Stimulated activated effector memory CD8-positive, alpha-beta T cell treated with anti-CD3 and anti-CD28 coated beads, Interleukin-12 subunit alpha, Interleukin-12 subunit beta, amount 100 ng/mL, for 72 hours (primary cell): ENCODE data around the gene ARHGDIG.
A peak's percentile ranks its signal among the peaks of the same experiment; 100 is the strongest.

Experiments
- ATAC-seq: fragments of 150-1000 bp; cut with Tn5 transposase; 2 replicates; pipeline ENCODE4 v1.10.0; 2021
- DNase-seq, 2 donors: peaks; one replicate each; pipeline ENCODE4 v3.0.0; 2021 to 2022; ENCODE audit warnings: low spot score in 2 of 2
- H3K27ac Mint-ChIP-seq: one replicate; pipeline ENCODE4 v1.8.0; 2022; ENCODE audit warnings: mild to moderate bottlenecking, mixed read lengths
- H3K36me3 Mint-ChIP-seq: one replicate; pipeline ENCODE4 v1.8.0; 2022; ENCODE audit warnings: mild to moderate bottlenecking, mixed read lengths
- H3K4me1 Mint-ChIP-seq: one replicate; pipeline ENCODE4 v1.8.0; 2022; ENCODE audit warnings: mixed read lengths
- H3K4me3 Mint-ChIP-seq: one replicate; pipeline ENCODE4 v1.8.0; 2022; ENCODE audit warnings: mild to moderate bottlenecking, mixed read lengths
- H3K9me3 Mint-ChIP-seq: one replicate; pipeline ENCODE4 v1.8.0; 2022; ENCODE audit warnings: mixed read lengths

The ARHGDIG gene

DNA sequence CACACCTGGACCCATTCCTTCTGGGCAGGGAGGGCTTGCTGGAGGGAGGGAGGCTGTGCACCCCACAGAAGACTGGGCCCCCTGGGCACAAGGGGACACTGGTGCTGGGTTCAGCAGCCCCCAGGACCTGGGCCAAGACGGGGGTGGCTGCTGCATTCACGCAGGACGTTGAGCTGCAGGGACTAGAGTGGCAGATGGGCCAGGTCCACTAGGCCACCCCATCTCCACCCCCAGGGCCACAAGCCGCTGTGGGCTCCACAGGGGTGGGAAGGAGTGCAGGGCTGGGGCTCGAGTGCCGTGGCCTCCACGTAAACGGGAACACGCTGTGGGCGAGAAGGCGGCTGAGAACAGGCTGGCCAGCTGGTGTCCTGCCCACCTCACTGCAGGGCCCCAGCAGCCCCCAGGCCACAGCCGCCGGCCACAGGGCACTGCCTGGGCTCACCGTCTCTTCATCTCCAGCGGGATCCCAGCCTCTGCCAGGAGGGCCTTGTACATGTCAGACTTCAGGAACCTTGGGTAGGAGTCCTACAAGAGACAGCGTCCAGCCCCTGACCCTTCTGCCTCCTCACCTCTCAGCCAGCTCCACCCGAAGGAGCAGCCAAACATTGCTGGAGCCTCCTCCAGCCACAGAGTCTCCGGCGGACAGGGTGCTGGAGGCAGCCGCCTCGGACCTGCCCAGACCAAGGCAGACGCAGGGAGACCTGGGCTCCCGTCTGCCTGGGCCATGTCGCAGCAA, 11.2 kb upstream of the ARHGDIG start:
- DNase-seq, result no peak
- H3K4me3 Mint-ChIP-seq, result no peak overlapping the region
- no peak for ATAC-seq
- no peaks in the 10 kb centered on the region for H3K36me3 Mint-ChIP-seq
- no peaks in the 10 kb centered on the region for H3K9me3 Mint-ChIP-seq
- H3K4me1 Mint-ChIP-seq, result peaks cover 12% of the 10 kb centered on the region
- H3K27ac Mint-ChIP-seq, result no peak overlapping the region

DNA sequence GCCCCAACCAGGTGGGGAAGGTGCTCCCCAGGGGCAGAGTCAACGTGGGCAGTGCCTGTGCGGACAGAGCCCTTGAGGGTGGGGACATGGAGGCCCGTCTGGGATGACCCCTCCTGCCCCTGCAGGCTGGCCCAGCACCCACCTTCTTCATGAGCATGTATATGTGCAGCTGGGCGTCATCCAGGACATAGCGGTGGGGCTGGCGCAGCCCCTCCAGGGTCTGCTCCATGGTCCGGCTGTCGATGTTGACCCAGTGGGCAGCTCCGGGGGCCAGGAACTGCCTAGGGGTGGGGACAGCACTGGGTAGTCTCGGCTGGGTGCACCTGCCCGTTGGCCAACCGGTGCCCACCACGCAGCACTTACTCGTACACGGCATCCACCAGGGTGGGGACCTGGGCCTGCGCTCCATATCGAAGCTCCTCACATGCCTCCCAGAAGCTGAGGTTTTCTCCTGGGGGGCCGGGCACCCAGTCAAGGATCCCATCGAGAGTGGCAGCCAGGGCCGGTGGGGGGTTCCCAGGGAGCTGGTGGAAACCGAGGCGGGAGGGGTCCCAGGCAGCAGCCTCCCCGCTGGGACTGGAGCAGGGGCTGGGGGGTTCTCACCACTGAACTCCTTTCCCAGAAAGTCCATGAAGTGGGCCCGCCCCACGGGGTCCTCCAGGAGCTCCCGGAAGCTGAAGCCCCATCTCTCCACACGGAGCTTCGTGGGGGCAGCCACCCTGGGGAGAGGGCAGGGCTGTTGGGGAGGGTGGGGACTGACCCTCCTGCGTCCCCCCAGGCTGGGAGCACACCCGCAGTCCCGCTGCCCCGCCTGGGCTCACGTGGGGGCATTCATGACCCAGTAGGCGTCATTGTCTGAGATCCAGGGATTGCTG, 9.8 kb upstream of the ARHGDIG start:
- peaks cover 11% of the 10 kb centered on the region for H3K4me1 Mint-ChIP-seq
- H3K36me3 Mint-ChIP-seq, result no peaks in the 10 kb centered on the region
- no peak overlapping the region for H3K27ac Mint-ChIP-seq
- H3K4me3 Mint-ChIP-seq, result no peak overlapping the region
- ATAC-seq, result no peak
- no peak for DNase-seq
- H3K9me3 Mint-ChIP-seq, result no peaks in the 10 kb centered on the region

DNA sequence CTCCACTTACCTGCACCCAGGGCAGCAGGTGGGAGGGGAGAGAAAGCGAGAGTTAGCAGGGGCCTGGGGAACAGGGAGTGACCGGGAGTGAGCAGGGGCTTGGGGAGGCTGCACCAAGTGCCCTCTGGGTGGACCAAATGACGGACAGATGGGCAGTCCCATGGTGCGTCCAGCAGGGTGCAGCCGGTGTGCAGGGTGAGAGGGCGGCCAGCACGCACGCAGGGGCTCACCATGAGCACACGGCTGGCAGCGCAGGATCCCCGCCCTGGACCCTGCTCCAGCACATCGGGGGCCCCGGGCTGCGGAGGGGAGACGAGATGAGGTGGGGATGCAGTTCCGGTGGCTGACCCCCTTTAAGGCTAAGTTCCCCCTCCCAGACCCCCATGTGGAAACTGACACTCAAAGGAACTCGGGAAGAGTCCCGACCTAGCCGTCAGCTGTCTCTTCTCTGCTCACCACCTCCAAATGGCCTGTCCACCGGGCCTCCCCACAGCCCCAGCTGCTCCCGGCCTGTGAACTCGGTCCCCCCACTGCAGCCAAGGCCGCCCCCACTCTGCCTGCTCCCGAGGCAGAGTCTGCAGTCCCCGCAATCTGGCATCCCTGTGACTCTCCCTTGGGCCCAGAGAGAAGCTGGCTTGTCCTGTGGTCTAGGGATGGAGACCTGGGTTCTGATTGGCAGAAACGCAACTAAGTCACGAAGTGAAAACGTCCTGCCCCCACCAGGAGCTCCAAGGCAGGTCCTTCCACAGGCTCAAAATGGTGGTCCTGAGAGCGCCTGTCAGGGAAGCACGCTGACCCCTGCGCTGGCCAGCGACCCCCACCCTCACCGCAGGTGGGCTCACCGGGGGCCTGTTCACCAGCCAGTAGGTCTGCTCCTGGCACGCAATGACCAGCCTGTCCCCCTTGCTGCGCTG, 7.5 kb upstream of the ARHGDIG start:
- no peak overlapping the region for H3K4me3 Mint-ChIP-seq
- H3K36me3 Mint-ChIP-seq, result no peaks in the 10 kb centered on the region
- DNase-seq (no peak), ATAC-seq (no peak)
- H3K9me3 Mint-ChIP-seq, result no peaks in the 10 kb centered on the region
- no peak overlapping the region for H3K27ac Mint-ChIP-seq
- H3K4me1 Mint-ChIP-seq, result peaks cover 5% of the 10 kb centered on the region

DNA sequence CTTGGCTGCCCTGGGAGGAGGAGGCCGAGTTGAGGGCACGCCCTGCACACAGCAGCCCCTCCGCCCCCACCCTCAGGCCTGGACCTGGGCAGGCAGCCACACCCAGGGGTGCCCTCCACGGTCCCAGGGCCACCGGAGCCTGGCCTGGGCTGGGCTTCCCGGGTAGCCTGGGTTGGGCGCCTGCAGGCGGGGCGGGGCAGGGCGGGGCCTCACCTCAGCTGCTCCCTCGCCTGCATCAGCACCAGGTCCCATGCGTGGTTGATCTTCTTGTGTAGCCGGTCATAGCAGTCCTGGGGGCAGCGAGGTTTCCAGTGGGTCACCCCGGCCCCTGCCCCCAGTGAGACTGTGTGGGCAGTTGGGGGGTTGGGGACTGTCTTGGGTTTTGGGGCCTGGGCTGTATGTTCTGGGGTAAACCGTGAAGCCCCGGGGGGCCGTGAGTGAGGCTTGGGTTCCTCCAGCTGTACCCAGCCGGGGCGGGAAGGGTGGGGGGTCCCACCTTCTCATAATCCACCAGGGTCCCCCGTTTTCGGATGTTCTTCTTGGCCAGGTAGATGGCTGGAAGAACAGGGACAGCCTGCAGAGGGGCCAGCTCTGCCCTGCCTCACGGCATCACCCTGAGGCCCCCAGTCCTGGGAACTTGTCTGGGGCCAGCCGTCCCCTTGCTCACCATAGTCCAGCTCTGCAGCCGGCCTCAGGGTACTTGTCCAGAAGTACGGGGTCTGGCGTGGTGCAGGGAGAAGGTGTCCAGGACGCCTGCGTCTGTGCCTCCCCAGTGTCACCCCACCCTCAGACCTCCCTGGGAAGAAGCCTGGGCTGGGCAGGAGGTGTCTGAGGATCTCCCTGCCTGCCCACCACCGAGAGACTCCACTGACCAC, 6.6 kb upstream of the ARHGDIG start:
- Mint-ChIP-seq H3K9me3 (no peaks in the 10 kb centered on the region), H3K4me3 (no peak overlapping the region), H3K36me3 (no peaks in the 10 kb centered on the region), H3K4me1 (peaks cover 3% of the 10 kb centered on the region), H3K27ac (no peak overlapping the region)
- ATAC-seq (no peak), DNase-seq (no peak)

DNA sequence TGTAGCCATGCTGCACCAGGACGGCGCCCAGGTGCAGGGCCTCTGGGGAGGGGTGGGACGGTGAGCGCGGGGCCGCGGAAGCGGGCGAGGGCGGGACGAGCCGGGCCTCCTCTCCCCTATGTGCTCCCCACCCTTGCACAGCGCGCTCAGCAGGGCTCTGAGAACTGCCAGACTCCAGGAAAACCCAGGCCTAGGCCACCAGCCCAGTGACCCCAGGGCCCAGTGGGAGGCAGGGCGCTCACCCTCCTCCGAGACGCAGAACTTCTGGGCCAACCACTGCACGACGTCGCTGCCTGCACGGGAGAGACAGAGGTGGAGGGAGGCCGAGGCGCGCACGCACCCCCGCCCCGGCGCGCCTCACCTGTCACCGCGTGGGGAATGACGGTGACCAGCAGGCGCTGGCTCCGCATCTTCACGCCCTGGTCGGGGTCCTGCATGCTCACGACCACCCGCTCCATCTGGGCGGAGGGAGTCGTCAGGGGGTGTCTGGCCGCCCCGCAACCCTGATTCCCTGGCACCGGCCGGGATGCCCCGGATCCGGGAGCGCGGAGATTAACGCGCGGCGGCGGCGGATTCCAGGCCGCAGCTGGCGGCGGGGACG, 5.2 kb upstream of the ARHGDIG start:
- H3K9me3 Mint-ChIP-seq, result no peaks in the 10 kb centered on the region
- ATAC-seq (peak; percentile 31), DNase-seq (no peak)
- no peak overlapping the region for H3K27ac Mint-ChIP-seq
- peaks cover 10% of the 10 kb centered on the region for H3K4me1 Mint-ChIP-seq
- H3K36me3 Mint-ChIP-seq, result no peaks in the 10 kb centered on the region
- peak overlapping the region; percentile 24 for H3K4me3 Mint-ChIP-seq

DNA sequence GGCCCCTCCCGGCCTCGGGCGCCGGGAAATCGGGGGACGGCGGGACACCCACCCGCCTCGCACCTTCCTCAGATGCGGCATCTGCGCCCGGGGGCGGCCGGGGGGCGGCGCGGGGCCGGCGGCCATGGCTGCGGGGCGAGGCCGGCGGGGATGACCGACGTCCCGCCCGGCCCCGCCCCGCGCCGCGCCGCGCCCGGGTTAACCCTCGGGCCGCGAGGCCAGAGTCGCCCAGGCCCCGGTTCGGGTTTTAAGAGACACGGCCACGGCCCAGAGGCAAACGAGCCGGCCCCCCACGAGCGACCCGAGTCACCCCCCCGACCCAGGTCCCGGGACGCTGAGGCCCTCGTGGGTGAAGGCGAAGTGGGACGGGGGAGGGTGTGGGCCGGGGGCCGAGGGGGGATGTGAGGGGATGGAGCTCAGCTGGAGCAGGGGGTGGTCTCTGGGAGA, 4.6 kb upstream of the ARHGDIG start, which contains the start of gene RGS11:
RGS11 (minus strand) TSS at position 159 of the 447 bp plus-strand sequence; CDS start at position 126, 33 bp downstream.
- Mint-ChIP-seq H3K4me3 (peak within 1 kb of the TSS; percentile 36), H3K27ac (no peak within 1 kb of the TSS), H3K4me1 (peaks cover 10% of the 10 kb centered on the region), H3K36me3 (no peaks in the 10 kb centered on the region), H3K9me3 (no peaks in the 10 kb centered on the region)
- no peak for ATAC-seq
- no peak for DNase-seq

DNA sequence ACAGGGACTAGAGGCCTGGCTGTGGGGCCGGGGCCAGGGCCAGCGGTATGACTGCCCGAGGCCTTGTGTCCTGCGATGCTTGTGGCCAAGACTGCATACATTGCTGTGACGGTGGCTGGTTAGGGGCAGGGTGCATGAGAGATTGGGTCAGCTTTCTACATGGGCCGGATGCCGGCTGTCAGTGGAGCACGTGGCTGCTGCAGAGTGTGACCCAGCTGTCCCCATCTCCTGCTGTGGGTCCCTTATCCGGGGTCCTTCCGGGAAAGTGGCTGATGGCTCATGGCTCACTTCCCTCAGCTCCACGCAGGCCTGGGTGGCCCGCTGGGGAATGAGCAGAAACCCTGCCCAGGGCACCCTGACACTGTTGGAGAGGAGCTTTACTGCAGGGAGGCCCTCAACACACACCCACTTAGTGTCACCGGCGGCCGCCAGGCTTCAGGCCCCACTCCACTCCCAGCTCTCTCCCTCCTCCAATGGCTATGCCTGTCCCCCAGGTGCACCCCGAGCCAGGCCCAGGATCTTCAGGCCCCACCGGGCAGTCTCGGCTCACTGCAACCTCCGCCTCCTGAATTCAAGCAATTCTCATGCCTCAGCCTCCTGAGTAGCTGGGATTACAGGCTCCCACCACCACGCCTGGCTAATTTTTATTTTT, 3.8 kb upstream of the ARHGDIG start:
- H3K4me1 Mint-ChIP-seq, result peaks cover 10% of the 10 kb centered on the region
- no peaks in the 10 kb centered on the region for H3K36me3 Mint-ChIP-seq
- H3K4me3 Mint-ChIP-seq, result peak overlapping the region; percentile 36
- no peak overlapping the region for H3K27ac Mint-ChIP-seq
- no peaks in the 10 kb centered on the region for H3K9me3 Mint-ChIP-seq
- DNase-seq (no peak), ATAC-seq (no peak)

DNA sequence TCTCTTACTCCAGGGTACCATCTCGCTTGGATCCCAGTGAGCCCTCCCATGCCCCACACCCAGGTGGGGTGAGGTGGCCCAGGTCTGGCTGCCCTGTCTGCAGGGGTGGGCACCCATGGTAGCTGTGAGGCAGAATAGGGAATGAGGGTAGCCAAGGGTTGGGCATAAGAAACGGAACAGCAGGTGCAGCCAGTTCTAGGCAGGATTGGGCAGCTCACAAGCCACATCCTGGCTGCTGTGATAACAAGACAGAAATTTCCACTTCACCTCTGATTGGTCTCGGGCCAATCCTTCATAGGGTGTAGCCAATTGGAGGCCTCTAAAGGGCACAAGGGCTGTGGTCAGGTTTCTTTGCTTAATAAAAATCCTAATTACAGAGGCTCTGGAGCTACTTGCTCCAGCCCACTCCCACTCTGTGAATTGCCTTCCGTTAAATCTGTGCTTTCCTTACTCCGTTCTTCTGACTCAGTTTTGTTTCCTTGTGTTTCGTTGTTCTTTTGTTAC, 1.5 kb upstream of the ARHGDIG start:
- Mint-ChIP-seq H3K9me3 (no peaks in the 10 kb centered on the region), H3K4me1 (peaks cover 10% of the 10 kb centered on the region), H3K4me3 (no peak overlapping the region), H3K36me3 (no peaks in the 10 kb centered on the region), H3K27ac (no peak overlapping the region)
- no peak for DNase-seq
- ATAC-seq, result peak; percentile 62

DNA sequence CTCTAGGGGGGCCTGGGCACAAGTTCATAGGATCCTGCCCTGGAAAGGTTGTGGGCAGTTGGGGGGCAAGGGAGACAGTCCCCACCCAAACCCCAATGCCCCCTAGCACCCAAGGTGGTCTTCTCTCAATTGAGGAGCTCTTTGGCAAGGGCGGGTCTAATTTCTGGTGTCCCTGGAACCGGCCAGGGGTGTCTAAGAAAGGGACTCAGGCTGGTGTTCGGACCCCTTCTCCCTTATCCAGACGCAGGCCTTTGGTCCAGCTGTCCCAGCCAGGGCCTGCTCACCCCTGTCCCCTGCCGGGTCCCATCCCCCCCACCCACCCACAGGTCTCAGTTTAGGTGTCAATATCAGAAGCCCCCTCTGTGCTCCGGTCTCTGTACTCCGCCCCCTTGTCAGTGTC, 860 bp upstream of the ARHGDIG start:
- no peak overlapping the region for H3K4me3 Mint-ChIP-seq
- ATAC-seq, result no peak
- H3K27ac Mint-ChIP-seq, result no peak overlapping the region

DNA sequence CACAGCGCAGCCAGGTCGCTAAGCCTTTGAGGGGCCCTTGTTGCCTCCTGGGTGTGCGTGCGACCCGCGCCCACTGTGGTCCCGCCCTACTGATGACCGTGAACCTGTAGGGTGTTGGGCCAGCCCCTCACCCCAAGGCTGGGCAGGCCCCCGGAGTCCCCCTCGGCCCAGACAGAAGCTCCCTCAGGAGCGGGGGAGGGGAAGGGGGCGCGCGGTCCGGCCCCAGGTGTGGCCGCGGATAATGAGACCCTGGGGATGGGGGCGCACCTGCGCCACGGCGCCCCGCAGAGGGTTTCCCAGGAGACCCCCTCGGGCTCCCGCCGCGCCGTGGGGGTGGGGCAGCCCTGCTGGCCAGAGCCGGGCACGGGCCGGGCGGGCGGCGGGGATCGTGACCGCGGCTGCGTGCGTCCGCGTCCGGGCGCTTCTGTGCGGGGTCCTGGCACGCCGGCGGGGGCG, 358 bp upstream of the ARHGDIG start:
- Mint-ChIP-seq H3K36me3 (no peaks in the 10 kb centered on the region), H3K4me3 (no peak overlapping the region), H3K4me1 (peaks cover 10% of the 10 kb centered on the region), H3K27ac (no peak overlapping the region), H3K9me3 (no peaks in the 10 kb centered on the region)
- no peak for ATAC-seq
- no peak for DNase-seq

More for the DNA sequence above, 860 bp upstream of the ARHGDIG start:
- H3K9me3 Mint-ChIP-seq, result no peaks in the 10 kb centered on the region
- H3K36me3 Mint-ChIP-seq, result no peaks in the 10 kb centered on the region
- H3K4me1 Mint-ChIP-seq, result peaks cover 10% of the 10 kb centered on the region
- DNase-seq, result no peak

DNA sequence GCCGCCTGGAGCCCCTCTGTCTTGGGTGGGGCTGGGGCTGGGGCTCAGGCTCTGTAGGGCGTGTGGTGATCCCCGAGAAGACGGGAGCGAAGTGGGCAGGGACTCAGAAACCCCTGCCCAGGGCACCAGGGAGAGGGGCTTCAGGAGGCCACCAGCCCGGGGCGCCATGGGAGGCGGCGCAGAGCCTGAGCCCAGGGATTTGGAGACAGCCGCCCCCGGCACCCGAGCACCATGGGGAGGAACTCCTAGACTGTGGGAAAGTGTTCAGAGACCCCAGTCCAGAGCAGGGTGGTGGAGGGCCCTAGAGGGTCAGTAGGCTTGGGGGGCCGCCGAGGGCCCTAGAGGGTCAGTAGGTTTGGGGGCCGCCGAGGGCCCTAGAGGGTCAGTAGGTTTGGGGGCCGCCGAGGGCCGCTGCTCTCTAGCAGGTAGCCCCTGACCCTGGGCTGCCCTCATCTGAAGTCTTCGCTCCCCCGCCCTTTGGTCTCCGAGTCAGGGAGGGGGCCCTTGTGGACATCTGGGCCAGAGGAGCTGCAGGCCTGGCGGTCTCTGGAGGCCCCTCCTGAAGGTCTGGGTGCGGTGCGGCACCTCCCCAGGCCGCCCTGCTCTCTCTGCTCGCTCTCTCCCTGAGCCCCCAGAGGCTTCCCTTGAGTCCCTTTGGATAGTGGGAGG, 734 bp downstream of the ARHGDIG start:
- ATAC-seq (no peak), DNase-seq (no peak)
- Mint-ChIP-seq H3K9me3 (no peaks in the 10 kb centered on the region), H3K4me3 (no peak overlapping the region), H3K36me3 (no peaks in the 10 kb centered on the region), H3K27ac (no peak overlapping the region), H3K4me1 (peaks cover 10% of the 10 kb centered on the region)

DNA sequence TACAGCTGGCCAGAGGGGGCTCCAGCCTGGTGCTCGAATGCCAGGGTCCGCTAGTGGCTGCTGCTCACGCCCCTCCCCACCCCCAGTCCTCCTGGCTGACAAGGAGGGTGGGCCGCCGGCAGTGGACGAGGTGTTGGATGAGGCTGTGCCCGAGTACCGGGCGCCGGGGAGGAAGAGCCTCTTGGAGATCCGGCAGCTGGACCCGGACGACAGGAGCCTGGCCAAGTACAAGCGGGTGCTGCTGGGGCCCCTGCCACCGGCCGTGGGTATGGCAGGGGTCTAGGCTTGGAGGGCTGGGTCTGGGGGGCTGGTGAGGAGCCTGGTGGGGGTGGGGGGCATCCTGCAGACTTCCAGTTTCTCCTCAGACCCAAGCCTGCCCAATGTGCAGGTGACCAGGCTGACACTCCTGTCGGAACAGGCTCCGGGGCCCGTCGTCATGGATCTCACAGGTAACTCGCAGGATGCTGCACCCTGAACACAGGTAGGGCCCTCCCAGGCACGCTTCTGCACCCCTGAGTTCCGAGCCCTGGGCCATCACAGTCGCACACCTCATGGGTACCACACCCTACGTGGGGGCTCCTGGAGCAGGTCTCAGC, 1.4 kb downstream of the ARHGDIG start:
- Mint-ChIP-seq H3K36me3 (no peaks in the 10 kb centered on the region), H3K27ac (no peak overlapping the region), H3K9me3 (no peaks in the 10 kb centered on the region)

DNA sequence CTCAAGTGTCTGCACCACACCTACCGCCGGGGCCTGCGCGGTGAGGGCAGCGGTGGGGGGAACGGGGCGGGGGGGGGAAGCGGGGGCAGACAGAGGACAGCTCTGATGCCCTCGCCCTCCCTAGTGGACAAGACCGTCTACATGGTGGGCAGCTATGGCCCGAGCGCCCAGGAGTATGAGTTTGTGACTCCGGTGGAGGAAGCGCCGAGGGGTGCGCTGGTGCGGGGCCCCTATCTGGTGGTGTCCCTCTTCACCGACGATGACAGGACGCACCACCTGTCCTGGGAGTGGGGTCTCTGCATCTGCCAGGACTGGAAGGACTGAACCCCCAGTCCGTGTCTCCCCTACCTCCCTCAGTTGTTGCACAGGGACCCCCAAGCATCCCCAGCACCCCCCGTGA, 2.1 kb downstream of the ARHGDIG start:
- no peaks in the 10 kb centered on the region for H3K36me3 Mint-ChIP-seq
- ATAC-seq, result no peak
- DNase-seq, result no peak
- H3K4me3 Mint-ChIP-seq, result no peak overlapping the region
- peaks cover 10% of the 10 kb centered on the region for H3K4me1 Mint-ChIP-seq
- H3K9me3 Mint-ChIP-seq, result no peaks in the 10 kb centered on the region
- no peak overlapping the region for H3K27ac Mint-ChIP-seq

More for the DNA sequence above, 1.4 kb downstream of the ARHGDIG start:
- no peak for DNase-seq
- Mint-ChIP-seq H3K4me3 (no peak overlapping the region), H3K4me1 (peaks cover 10% of the 10 kb centered on the region)
- no peak for ATAC-seq
